ENCODE measurements around the gene ZCCHC18. TPM values are rescaled to one million over a fixed set of nuclear protein-coding genes. Genes with fewer than 3 reads are reported as not detected.

ZCCHC18 gene
- total RNA-seq, 1 experiment from 2014 or later: not detected

- no peak for DNase-seq (ENCODE audit: unreplicated experiment)
- H3K36me3 Mint-ChIP-seq (ENCODE audit: insufficient read depth, unreplicated experiment): no peaks in the 10 kb centered on the region
- intact Hi-C loops (cut with micrococcal nuclease): no loop called here
- CTCF ChIA-PET: interaction anchor here (0.5 to 1.8 kb wide), 3 partner anchors 17 to 1582 kb away, joined by 4 to 9 read pairs (median 4); no protein-coding TSS in a partner anchor
- H3K4me3 Mint-ChIP-seq (ENCODE audit: unreplicated experiment): no peak overlapping the region
- BruUV-seq (replicated peaks): no TSS peak
- POLR2A ChIA-PET: interaction anchor here (0.8 kb wide), 1 partner anchor 83 kb away, joined by 3 read pairs; no protein-coding TSS in a partner anchor
- H3K27ac Mint-ChIP-seq (ENCODE audit: low read depth, unreplicated experiment): no peak overlapping the region
- no peak for TF ChIP-seq CTCF (IDR thresholded peaks at IDR 0.05; ENCODE audit: unreplicated experiment)
- no peaks in the 10 kb centered on the region for H3K4me1 Mint-ChIP-seq (ENCODE audit: insufficient read depth, unreplicated experiment)
- no peaks in the 10 kb centered on the region for H3K9me3 Mint-ChIP-seq (ENCODE audit: unreplicated experiment)
- peaks cover 78% of the 10 kb centered on the region for H3K27me3 Mint-ChIP-seq (ENCODE audit: insufficient read depth, unreplicated experiment)
Measured at GRCh38 chrX:104118765-104119164, 6.4 kb downstream of the ZCCHC18 start.

GRCh38 chrX:104122829-104123228 lies 10.5 kb downstream of the ZCCHC18 start:
- no peaks in the 10 kb centered on the region for H3K4me1 Mint-ChIP-seq (ENCODE audit: insufficient read depth, unreplicated experiment)
- no peak for DNase-seq (ENCODE audit: unreplicated experiment)
- no peak for TF ChIP-seq CTCF (IDR thresholded peaks at IDR 0.05; ENCODE audit: unreplicated experiment)
- H3K36me3 Mint-ChIP-seq (ENCODE audit: insufficient read depth, unreplicated experiment): peaks cover 6% of the 10 kb centered on the region
- POLR2A ChIA-PET: no interaction called here
- no peaks in the 10 kb centered on the region for H3K9me3 Mint-ChIP-seq (ENCODE audit: unreplicated experiment)
- peaks cover 42% of the 10 kb centered on the region for H3K27me3 Mint-ChIP-seq (ENCODE audit: insufficient read depth, unreplicated experiment)
- CTCF ChIA-PET: no interaction called here
- intact Hi-C loops (cut with micrococcal nuclease): no loop called here
- no peak overlapping the region for H3K4me3 Mint-ChIP-seq (ENCODE audit: unreplicated experiment)
- no peak overlapping the region for H3K27ac Mint-ChIP-seq (ENCODE audit: low read depth, unreplicated experiment)
- BruUV-seq (replicated peaks): no TSS peak

- intact Hi-C loops (cut with micrococcal nuclease): no loop called here
- no peaks in the 10 kb centered on the region for H3K9me3 Mint-ChIP-seq (ENCODE audit: unreplicated experiment)
- H3K36me3 Mint-ChIP-seq (ENCODE audit: insufficient read depth, unreplicated experiment): peaks cover 11% of the 10 kb centered on the region
- BruUV-seq (replicated peaks): no TSS peak
- peaks cover 37% of the 10 kb centered on the region for H3K27me3 Mint-ChIP-seq (ENCODE audit: insufficient read depth, unreplicated experiment)
- no peak for DNase-seq (ENCODE audit: unreplicated experiment)
- TF ChIP-seq CTCF (IDR thresholded peaks at IDR 0.05; ENCODE audit: unreplicated experiment): no peak
- no peaks in the 10 kb centered on the region for H3K4me1 Mint-ChIP-seq (ENCODE audit: insufficient read depth, unreplicated experiment)
- H3K27ac Mint-ChIP-seq (ENCODE audit: low read depth, unreplicated experiment): no peak overlapping the region
- ChIA-PET CTCF (interaction anchor here (3.7 kb wide), 1 partner anchor 10 kb away, joined by 18 read pairs; no protein-coding TSS in a partner anchor), POLR2A (no interaction called here)
- H3K4me3 Mint-ChIP-seq (ENCODE audit: unreplicated experiment): no peak overlapping the region
Measured at GRCh38 chrX:104126856-104127255, 14.5 kb downstream of the ZCCHC18 start.

- no peak overlapping the region for H3K4me3 Mint-ChIP-seq (ENCODE audit: unreplicated experiment)
- peaks cover 47% of the 10 kb centered on the region for H3K27me3 Mint-ChIP-seq (ENCODE audit: insufficient read depth, unreplicated experiment)
- no peaks in the 10 kb centered on the region for H3K4me1 Mint-ChIP-seq (ENCODE audit: insufficient read depth, unreplicated experiment)
- ChIA-PET POLR2A (interaction anchor here (0.7 kb wide), 1 partner anchor 10 kb away, joined by 3 read pairs; no protein-coding TSS in a partner anchor), CTCF (interaction anchor here (0.5 to 1.3 kb wide), 2 partner anchors 286 to 643 kb away, joined by 3 to 5 read pairs; no protein-coding TSS in a partner anchor)
- H3K36me3 Mint-ChIP-seq (ENCODE audit: insufficient read depth, unreplicated experiment): peaks cover 12% of the 10 kb centered on the region
- no TSS peak for BruUV-seq (replicated peaks)
- H3K9me3 Mint-ChIP-seq (ENCODE audit: unreplicated experiment): no peaks in the 10 kb centered on the region
- intact Hi-C loops (cut with micrococcal nuclease): no loop called here
- no peak overlapping the region for H3K27ac Mint-ChIP-seq (ENCODE audit: low read depth, unreplicated experiment)
- DNase-seq (ENCODE audit: unreplicated experiment): no peak
- TF ChIP-seq CTCF (IDR thresholded peaks at IDR 0.05; ENCODE audit: unreplicated experiment): no peak
Measured at GRCh38 chrX:104130808-104131207, 18.5 kb downstream of the ZCCHC18 start.

Data from MCF 10A (cell line).